ENCODE measurements around the gene ERRFI1. TPM values are rescaled to one million over a fixed set of nuclear protein-coding genes. Genes with fewer than 3 reads are reported as not detected.

The ERRFI1 gene
- total RNA-seq, 1 experiment from 2014 or later: 44.6 TPM

GRCh38 chr1:7992885-7993284, 33.2 kb downstream of the ERRFI1 start:
- H3K27ac Mint-ChIP-seq: no peak overlapping the region
- H3K27me3 Mint-ChIP-seq (ENCODE audit: low read depth): no peaks in the 10 kb centered on the region
- H3K4me3 Mint-ChIP-seq: no peak overlapping the region
- no peak for ATAC-seq
- TF ChIP-seq SOX15 (CRISPR knock-in tag; IDR thresholded peaks at IDR 0.05) (no peak), EMX1 (CRISPR knock-in tag; IDR thresholded peaks at IDR 0.05) (no peak)
- H3K9me3 Mint-ChIP-seq: peaks cover 16% of the 10 kb centered on the region
- POLR2A ChIA-PET: interaction anchor here (0.7 to 1.4 kb wide), 2 partner anchors 202 to 358 kb away, joined by 3 to 6 read pairs; no protein-coding TSS in a partner anchor
- CTCF ChIA-PET: interaction anchor here (1.3 to 2.1 kb wide), 3 partner anchors 23 to 356 kb away, joined by 3 to 17 read pairs (median 6); no protein-coding TSS in a partner anchor
- peaks cover 20% of the 10 kb centered on the region for H3K36me3 Mint-ChIP-seq
- H3K4me1 Mint-ChIP-seq: peaks cover 31% of the 10 kb centered on the region
- DNase-seq (ENCODE audit: low spot score): no peak

- Mint-ChIP-seq H3K4me1 (peaks cover 31% of the 10 kb centered on the region), H3K9me3 (peaks cover 9% of the 10 kb centered on the region), H3K4me3 (no peak overlapping the region), H3K27ac (peak overlapping the region; percentile 97), H3K27me3 (ENCODE audit: low read depth) (no peaks in the 10 kb centered on the region), H3K36me3 (peaks cover 14% of the 10 kb centered on the region)
- CTCF ChIA-PET: interaction anchor here (0.7 to 2.6 kb wide), 10 partner anchors 14 to 448 kb away, joined by 3 to 24 read pairs (median 4); no protein-coding TSS in a partner anchor
- ATAC-seq (peak; percentile 99), DNase-seq (ENCODE audit: low spot score) (peak; percentile 87)
- POLR2A ChIA-PET: interaction anchor here (0.5 to 1.4 kb wide), 5 partner anchors 17 to 359 kb away, joined by 3 to 5 read pairs (median 3); no protein-coding TSS in a partner anchor
- TF ChIP-seq ZSCAN18 (CRISPR knock-in tag; IDR thresholded peaks at IDR 0.05) (0 out of 2 replicates have a peak, but pooled peaks have one; percentile 31), ATF3 (CRISPR knock-in tag; conservative IDR thresholded peaks at IDR 0.05) (no peak), STAT6 (CRISPR knock-in tag; conservative IDR thresholded peaks at IDR 0.05; ENCODE audit: low read depth) (no peak), FOXP4 (CRISPR knock-in tag; IDR thresholded peaks at IDR 0.05) (peak; percentile 66; the same call in 1 of the 2 replicates), AFF4 (CRISPR knock-in tag; IDR thresholded peaks at IDR 0.05; ENCODE audit: borderline replicate concordance) (no peak), CREM (CRISPR knock-in tag; IDR thresholded peaks at IDR 0.05) (no peak), CDX4 (CRISPR knock-in tag; IDR thresholded peaks at IDR 0.05; ENCODE audit: borderline replicate concordance) (no peak), SP1 (CRISPR knock-in tag; conservative IDR thresholded peaks at IDR 0.05) (no peak), ZNF219 (CRISPR knock-in tag; IDR thresholded peaks at IDR 0.05; ENCODE audit: borderline replicate concordance) (no peak), SOX15 (CRISPR knock-in tag; IDR thresholded peaks at IDR 0.05) (no peak), ESRRA (CRISPR knock-in tag; IDR thresholded peaks at IDR 0.05; ENCODE audit: borderline replicate concordance) (no peak), PRDM15 (CRISPR knock-in tag; IDR thresholded peaks at IDR 0.05) (no peak), PREB (CRISPR knock-in tag; IDR thresholded peaks at IDR 0.05; ENCODE audit: borderline replicate concordance) (no peak)
These were observed 34.3 kb downstream of the ERRFI1 start for GRCh38 chr1:7991504-7992440.

All from WTC11 (cell line).